ENCODE data around the gene MRM2. TPM values are rescaled to one million over a fixed set of nuclear protein-coding genes. Genes with fewer than 3 reads are reported as not detected.
"Not testable (repeated sequence)": the region's sequence is repeated elsewhere in the genome, so short reads cannot be mapped to it uniquely, and the experiment has no call there.

Gene MRM2
- polyA plus RNA-seq (2013, experiment 1 of 2; ENCODE audit: insufficient read length): 26.7 TPM
- polyA plus RNA-seq (2013, experiment 2 of 2; ENCODE audit: insufficient read length): 26.9 TPM

- peak; percentile 66 for DNase-seq
Measured at GRCh38 chr7:2241580-2242540, at the start of gene MRM2, which contains the start of gene NUDT1. MRM2 (minus strand) TSS chr7:2242205; CDS start chr7:2242169, 36 bp downstream. NUDT1 (plus strand) TSS chr7:2242226; CDS start chr7:2244575, 2,349 bp downstream.

- DNase-seq: no peak
Measured at GRCh38 chr7:2290877-2291276, 48.9 kb upstream of the MRM2 start.

- DNase-seq: no peak
Measured at GRCh38 chr7:2289621-2290020, 47.6 kb upstream of the MRM2 start.

GRCh38 chr7:2289111-2289586 lies 47.1 kb upstream of the MRM2 start:
- DNase-seq: peak; percentile 48

GRCh38 chr7:2288503-2288902 lies 46.5 kb upstream of the MRM2 start:
- DNase-seq: no peak

- no peak for DNase-seq
Measured at GRCh38 chr7:2287745-2288144, 45.7 kb upstream of the MRM2 start.

- no peak for DNase-seq
Measured at GRCh38 chr7:2283074-2283473, 41.1 kb upstream of the MRM2 start.

GRCh38 chr7:2282185-2282751 lies 40.3 kb upstream of the MRM2 start:
- no peak for DNase-seq

GRCh38 chr7:2281541-2281940 lies 39.5 kb upstream of the MRM2 start:
- DNase-seq: peak; percentile 60

GRCh38 chr7:2280424-2280823 lies 38.4 kb upstream of the MRM2 start:
- DNase-seq: no peak

GRCh38 chr7:2279896-2280295 lies 37.9 kb upstream of the MRM2 start:
- DNase-seq: no peak

GRCh38 chr7:2278026-2278425 lies 36.0 kb upstream of the MRM2 start:
- no peak for DNase-seq

- no peak for DNase-seq
Measured at GRCh38 chr7:2276107-2276506, 34.1 kb upstream of the MRM2 start.

- DNase-seq: no peak
Measured at GRCh38 chr7:2275101-2275500, 33.1 kb upstream of the MRM2 start.

- no peak for DNase-seq
Measured at GRCh38 chr7:2274666-2275065, 32.7 kb upstream of the MRM2 start.

- DNase-seq: no peak
Measured at GRCh38 chr7:2273866-2274265, 31.9 kb upstream of the MRM2 start.

- no peak for DNase-seq
Measured at GRCh38 chr7:2272031-2272430, 30.0 kb upstream of the MRM2 start.

GRCh38 chr7:2271273-2272026 lies 29.4 kb upstream of the MRM2 start:
- no peak for DNase-seq

- no peak for DNase-seq
Measured at GRCh38 chr7:2270495-2270894, 28.5 kb upstream of the MRM2 start.

- DNase-seq: no peak
Measured at GRCh38 chr7:2269991-2270460, 28.0 kb upstream of the MRM2 start.

GRCh38 chr7:2269089-2269990 lies 27.3 kb upstream of the MRM2 start:
- DNase-seq: not testable (repeated sequence)

- DNase-seq: no peak
Measured at GRCh38 chr7:2266911-2267310, 24.9 kb upstream of the MRM2 start.
